Right lobe of liver (tissue), 6 donors: Measurements from ENCODE around the gene UQCRC1. TPM values are rescaled to one million over a fixed set of nuclear protein-coding genes. Genes with fewer than 3 reads are reported as not detected.

Experiments used
- ATAC-seq, 4 donors: fragments of 200-7000 bp; cut with Tn5 transposase; one replicate each; pipeline ENCODE4 v1.9.1; 2020; ENCODE audit warnings: mild to moderate bottlenecking in 4 of 4, moderate library complexity in 4 of 4
- DNase-seq, 3 donors: peaks; one replicate each; pipeline ENCODE4 v3.0.0-alpha.2; 2020
- H3K27ac ChIP-seq, 3 donors: fragments of 200-600 bp; one replicate each; pipeline ENCODE4 v1.8.0; 2022
- H3K27me3 ChIP-seq, 2 donors: fragments of 200-600 bp; one replicate each; pipeline ENCODE4 v1.8.0; 2022
- H3K36me3 ChIP-seq, 4 donors: fragments of 200-600 bp; sonication (generic) in 1 of 4; one replicate each; pipeline versions ENCODE4 v1.5.1 to v1.8.0; 2017 to 2022; ENCODE audit warnings: control low read depth in 1 of 4
- H3K4me1 ChIP-seq, 4 donors: fragments of 200-600 bp; sonication (generic) in 1 of 4; one replicate each; pipeline versions ENCODE4 v1.5.1 to v1.8.0; 2017 to 2022; ENCODE audit warnings: control low read depth in 1 of 4
- H3K4me3 ChIP-seq, 3 donors: fragments of 200-600 bp; one replicate each; pipeline ENCODE4 v1.8.0; 2022
- H3K9me3 ChIP-seq, 4 donors: fragments of 200-600 bp; sonication (generic) in 1 of 4; one replicate each; pipeline versions ENCODE4 v1.5.1 to v1.8.0; 2017 to 2022; ENCODE audit warnings: control low read depth in 1 of 4
- CTCF ChIP-seq, 4 donors: fragments of 200-600 bp in 3 of 4; fragments of 450-650 bp in 1 of 4; IDR thresholded peaks; one replicate each; pipeline versions ENCODE4 v1.5.1 to v1.8.0; 2016 to 2022; ENCODE audit warnings: antibody characterized with exemption in 4 of 4, mild to moderate bottlenecking in 2 of 4
- POLR2A ChIP-seq: fragments of 450-650 bp; IDR thresholded peaks from one replicate; pipeline ENCODE4 v1.6.1; 2017; ENCODE audit warnings: antibody characterized with exemption, mild to moderate bottlenecking
- WGBS: methylation state at CpG from one replicate; pipeline ENCODE4 v1.1.6; 2018; ENCODE audit warnings: low coverage, low lambda C conversion rate; ENCODE audit not compliant: insufficient coverage; ENCODE audit errors: missing lambda C conversion rate; 5-methylcytosine and 5-hydroxymethylcytosine counted together
- intact Hi-C, 2 donors: fragments of 100-400 bp; cut with DNase I; formaldehyde crosslinking; loops; one replicate each; pipeline versions ENCODE4 v1.11.2 to v1.14.1; 2022
- total RNA-seq, 6 experiments: library from RNA; depleted of rRNA in 2 of 6; stranded (reverse); fragments of >200 nt in 2 of 6; fragmentation: NEBNext Ultra II Directional in 3 of 6; extraction: Animal tissue kit (Norgen Biotek cat#: 25700) in 3 of 6; gene quantifications; one replicate each; pipeline versions ENCODE4 v1.1.0 to v1.2.4, GENCODE V29; 2016 to 2023
- donor health status: DM: no; HTN: yes; CAD: no.
- donor health status: DM: no; HTN: no; CAD: no.
- donor health status: DM: no; HTN: no; CAD: no.
- donor health status: DM: no; HTN: yes; CAD: no.
- donor health status: DM: no; HTN: yes; CAD: no.

UQCRC1 gene
- total RNA-seq, 6 experiments from 2014 or later, result 176 to 329 (median 213) TPM

- TF ChIP-seq CTCF (IDR thresholded peaks at IDR 0.05) (no peak), POLR2A (no peak)
- 100% methylated on average over 1 of the region's 3 CpGs for WGBS
- no peak for DNase-seq
- Histone ChIP-seq H3K4me3 (no peak overlapping the region), H3K27me3 (no peaks in the 10 kb centered on the region), H3K27ac (no peak overlapping the region), H3K4me1 (no peaks in the 10 kb centered on the region), H3K9me3 (no peaks in the 10 kb centered on the region), H3K36me3 (no peaks in the 10 kb centered on the region)
- intact Hi-C loops, result no loop called here
- ATAC-seq, result peak in 1 of 4 donors; percentile 23
These were observed 31.9 kb upstream of the UQCRC1 start for GRCh38 chr3:48641396-48641795.

GRCh38 chr3:48639944-48640606 lies 30.6 kb upstream of the UQCRC1 start:
- Histone ChIP-seq H3K27me3 (no peaks in the 10 kb centered on the region), H3K36me3 (no peaks in the 10 kb centered on the region), H3K27ac (no peak overlapping the region), H3K4me1 (no peaks in the 10 kb centered on the region), H3K4me3 (no peak overlapping the region), H3K9me3 (no peaks in the 10 kb centered on the region)
- DNase-seq, result no peak
- WGBS, result no CpG with 5 or more reads among the region's 38 CpGs
- intact Hi-C loops, result no loop called here
- ATAC-seq, result no peak
- no peak for TF ChIP-seq POLR2A
- no peak for TF ChIP-seq CTCF (IDR thresholded peaks at IDR 0.05)

- H3K36me3 ChIP-seq, result no peaks in the 10 kb centered on the region
- H3K9me3 ChIP-seq, result no peaks in the 10 kb centered on the region
- no peak for ATAC-seq
- H3K4me1 ChIP-seq, result peaks cover 0 to 11% (median 0%) of the 10 kb centered on the region in 4 donors
- intact Hi-C loops, result no loop called here
- no peaks in the 10 kb centered on the region for H3K27me3 ChIP-seq
- H3K4me3 ChIP-seq, result no peak overlapping the region
- TF ChIP-seq CTCF (IDR thresholded peaks at IDR 0.05) (no peak), POLR2A (no peak)
- WGBS, result 67% methylated on average over 4 of the region's 6 CpGs
- DNase-seq, result no peak
- H3K27ac ChIP-seq, result no peak overlapping the region
These were observed 27.9 kb upstream of the UQCRC1 start for GRCh38 chr3:48637305-48637704.

GRCh38 chr3:48636149-48636655 lies 26.8 kb upstream of the UQCRC1 start:
- Histone ChIP-seq H3K9me3 (no peaks in the 10 kb centered on the region), H3K4me3 (peak overlapping the region; percentile 66 to 95 (median 93)), H3K27ac (peak overlapping the region; percentile 11 to 62 (median 48)), H3K4me1 (peaks cover 0 to 11% (median 0%) of the 10 kb centered on the region in 4 donors), H3K27me3 (no peaks in the 10 kb centered on the region), H3K36me3 (no peaks in the 10 kb centered on the region)
- WGBS, result 71% methylated on average over 4 of the region's 10 CpGs
- no peak for ATAC-seq
- DNase-seq, result no peak
- TF ChIP-seq POLR2A, result no peak
- no peak for TF ChIP-seq CTCF (IDR thresholded peaks at IDR 0.05)
- intact Hi-C loops, result no loop called here
